HG02852 (cell line): Measurements from ENCODE around the gene TSPAN16.

ENCODE experiments used
- ATAC-seq: cut with Tn5 transposase; IDR thresholded peaks from one replicate; pipeline ENCODE4 v1.9.1; 2021; ENCODE audit warnings: mild to moderate bottlenecking, moderate library complexity; ENCODE audit not compliant: unreplicated experiment

The TSPAN16 gene, protein sequence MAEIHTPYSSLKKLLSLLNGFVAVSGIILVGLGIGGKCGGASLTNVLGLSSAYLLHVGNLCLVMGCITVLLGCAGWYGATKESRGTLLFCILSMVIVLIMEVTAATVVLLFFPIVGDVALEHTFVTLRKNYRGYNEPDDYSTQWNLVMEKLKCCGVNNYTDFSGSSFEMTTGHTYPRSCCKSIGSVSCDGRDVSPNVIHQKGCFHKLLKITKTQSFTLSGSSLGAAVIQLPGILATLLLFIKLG

DNA sequence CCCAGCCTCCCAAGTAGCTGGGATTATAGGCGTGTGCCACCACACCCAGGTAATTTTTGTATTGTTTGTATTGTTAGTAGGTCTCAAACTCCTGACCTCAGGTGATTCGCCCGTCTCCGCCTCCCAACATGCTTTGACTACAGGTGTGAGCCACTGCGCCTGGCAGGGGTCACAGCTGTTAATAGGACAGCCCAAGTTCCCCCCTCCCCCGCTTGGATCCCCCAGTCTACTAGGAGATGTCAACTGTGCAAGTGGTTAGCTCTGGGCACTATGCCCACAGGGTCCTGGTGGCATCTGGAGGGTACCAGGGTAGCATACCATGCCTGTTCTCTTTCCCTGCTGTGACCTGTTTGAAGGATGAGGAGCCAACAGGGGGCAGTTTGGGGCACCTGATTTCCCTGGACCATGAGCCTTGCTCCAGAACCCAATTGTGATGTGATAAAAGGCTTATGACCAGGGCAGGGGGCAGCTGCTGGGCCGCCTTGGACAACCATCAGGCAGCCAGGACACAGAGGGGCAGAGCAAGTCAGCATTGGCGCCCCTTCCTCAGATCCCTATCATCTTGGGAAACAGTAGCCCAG lies at the start of gene TSPAN16:
TSS of gene TSPAN16 (plus strand) at position 496 of the 581 bp plus-strand sequence. CDS start 138 bp downstream, outside the sequence.
- no peak for ATAC-seq

DNA sequence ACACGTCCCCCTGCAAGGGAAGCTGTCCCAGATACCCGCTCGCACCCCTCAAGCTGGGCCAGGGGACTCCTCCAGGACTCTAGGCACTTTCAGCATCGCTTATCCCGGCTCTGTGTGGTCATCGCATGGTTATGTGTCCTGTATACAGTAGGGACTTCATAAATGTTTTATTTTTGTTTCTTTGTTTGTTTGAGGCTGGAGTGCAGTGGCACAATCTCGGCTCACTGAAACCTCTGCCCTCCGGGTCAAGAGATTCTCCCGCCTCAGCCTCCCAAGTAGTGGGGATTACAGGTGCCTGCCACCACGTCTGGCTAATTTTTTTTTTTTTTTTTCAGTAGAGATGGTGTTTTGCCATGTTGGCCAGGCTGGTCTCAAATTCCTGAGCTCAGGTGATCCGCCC lies 49.0 kb upstream of the TSPAN16 start:
- ATAC-seq = no peak

DNA sequence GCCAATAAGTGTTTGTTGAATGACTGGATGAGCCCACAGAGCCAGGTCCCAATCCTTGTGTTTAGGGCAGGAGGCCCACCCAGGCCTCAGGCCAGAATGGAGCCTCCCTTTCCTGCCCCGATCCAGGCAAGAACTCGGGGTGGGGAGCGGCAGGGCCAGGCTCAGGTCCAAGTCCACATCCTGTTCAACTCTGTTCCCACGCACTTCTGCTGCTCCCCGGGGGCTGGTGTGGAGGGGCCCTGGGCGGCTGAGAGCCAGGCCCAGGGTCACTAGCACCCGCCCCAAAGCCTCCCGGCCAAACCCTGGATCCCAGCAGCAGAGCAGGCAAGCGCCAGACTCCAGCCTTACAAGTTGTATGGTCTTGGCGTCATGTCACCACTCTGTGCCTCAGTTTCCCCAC lies 48.6 kb upstream of the TSPAN16 start:
- ATAC-seq = no peak

DNA sequence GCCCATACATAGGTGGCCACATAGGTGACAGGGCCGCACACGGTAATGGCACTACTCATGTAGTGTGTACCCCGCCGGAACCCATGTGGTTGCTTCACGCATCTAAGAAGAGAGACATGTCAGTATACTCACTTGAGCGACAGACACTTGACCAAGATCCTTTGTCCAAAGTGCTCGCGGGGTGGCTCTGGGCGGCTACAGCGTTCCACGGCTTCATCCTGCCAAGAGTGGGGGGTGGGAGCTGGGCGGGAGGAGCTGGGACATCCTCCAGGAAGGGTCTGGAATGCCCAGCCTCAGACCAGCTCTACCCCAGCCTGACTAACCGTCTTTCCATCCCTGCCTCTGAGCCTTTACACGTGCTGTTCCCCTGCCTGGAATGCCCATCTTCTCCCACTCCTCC lies 48.0 kb upstream of the TSPAN16 start:
- ATAC-seq = no peak

DNA sequence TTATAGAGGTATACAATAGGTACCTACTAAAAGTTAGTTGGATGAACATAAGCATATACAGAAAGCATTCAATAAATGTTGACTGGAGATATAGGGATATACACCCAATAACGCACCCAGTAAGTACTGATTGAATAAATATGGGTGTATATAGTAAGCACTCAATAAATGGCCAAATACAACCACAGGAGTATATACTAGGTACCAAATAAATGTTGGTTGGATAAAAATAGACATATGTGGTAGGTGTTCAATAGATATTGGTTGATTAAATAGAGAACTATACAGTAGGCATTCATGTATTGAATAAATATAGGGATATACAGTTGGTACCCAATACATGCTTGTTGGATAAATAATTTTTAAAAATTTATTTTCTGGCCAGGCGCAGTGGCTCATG lies 47.1 kb upstream of the TSPAN16 start:
- ATAC-seq = no peak

DNA sequence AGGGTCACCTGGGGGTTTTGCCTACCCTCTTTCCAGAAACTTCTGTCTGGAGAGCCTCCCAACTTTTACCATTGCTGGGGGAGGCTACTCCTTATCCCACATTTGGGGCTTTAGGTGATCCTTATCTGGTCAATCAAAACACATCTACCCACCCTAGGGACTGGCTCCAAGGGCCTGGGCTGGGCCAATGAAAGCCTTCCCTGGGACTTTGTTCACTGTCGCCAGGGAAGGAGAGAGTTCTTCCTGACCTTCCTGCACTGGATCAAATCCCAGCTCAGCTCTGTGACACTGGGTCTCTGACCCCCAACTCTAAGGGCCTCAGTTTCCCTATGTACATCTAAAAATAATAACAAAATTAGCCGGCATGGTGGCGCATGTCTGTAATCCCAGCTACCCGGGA lies 44.7 kb upstream of the TSPAN16 start:
- ATAC-seq = no peak

DNA sequence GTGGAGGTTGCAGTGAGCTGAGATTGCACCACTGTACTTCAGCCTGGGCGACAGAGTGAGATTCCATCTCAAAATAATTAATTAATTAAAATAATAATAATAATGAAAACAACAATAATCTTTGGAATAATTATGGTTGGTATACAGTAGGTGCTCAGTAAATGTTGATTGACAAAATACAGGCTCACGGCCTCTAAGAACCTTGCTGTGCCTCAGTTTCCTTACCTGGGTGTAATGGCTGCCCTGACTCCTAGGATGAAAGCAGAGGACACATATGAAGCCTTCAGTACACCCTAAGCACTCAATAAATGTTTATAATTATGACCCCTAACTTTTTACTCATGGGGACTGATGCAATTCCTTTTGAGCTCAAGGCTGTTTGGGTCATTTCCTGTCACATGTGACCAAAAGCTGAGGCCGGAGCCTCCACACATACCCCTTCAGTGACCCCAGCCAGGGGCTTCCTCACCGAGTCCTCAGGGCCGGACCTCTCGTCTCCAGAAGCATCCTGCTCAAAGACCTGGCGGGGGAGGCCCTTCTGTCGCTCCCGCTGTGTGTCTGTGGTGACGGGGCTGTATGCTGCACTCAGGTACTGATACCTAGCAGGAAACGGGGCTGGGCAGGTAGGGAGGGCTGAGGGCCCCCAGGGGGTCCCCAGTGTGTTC lies 44.2 kb upstream of the TSPAN16 start:
- ATAC-seq = no peak

DNA sequence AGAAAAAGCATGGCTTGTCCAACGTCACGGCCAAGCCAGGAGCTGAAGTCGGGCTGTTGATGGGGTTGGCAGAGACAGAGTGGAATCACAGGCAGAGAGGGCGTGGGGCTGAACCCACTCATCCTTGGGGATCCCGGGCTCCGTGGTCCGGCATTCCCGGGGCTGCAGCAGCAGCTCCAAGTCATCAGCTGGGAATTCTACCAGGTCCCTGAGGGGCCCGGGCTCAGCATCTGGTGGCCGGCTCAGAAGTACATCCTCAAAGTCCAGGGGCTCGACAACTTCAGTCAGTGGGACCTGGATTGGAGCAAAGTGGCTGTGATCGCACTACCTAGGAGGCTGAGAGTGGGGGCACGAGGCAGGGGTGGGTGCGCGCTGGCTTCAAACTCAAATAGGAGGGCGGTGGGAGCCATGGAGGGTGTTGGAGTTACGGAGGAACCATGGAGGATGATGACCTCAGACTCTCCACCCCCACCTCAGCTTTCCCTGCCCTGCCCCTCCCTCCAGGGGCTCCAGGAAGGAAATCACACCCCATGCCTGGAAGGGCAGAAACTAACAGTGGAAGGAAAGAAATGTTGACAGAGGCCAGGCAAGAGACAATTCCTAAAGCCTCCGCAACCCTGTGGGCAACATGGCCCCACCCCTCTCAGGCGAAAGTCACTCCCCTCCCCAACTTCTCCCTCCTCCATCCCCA lies 43.1 kb upstream of the TSPAN16 start:
- ATAC-seq = no peak

DNA sequence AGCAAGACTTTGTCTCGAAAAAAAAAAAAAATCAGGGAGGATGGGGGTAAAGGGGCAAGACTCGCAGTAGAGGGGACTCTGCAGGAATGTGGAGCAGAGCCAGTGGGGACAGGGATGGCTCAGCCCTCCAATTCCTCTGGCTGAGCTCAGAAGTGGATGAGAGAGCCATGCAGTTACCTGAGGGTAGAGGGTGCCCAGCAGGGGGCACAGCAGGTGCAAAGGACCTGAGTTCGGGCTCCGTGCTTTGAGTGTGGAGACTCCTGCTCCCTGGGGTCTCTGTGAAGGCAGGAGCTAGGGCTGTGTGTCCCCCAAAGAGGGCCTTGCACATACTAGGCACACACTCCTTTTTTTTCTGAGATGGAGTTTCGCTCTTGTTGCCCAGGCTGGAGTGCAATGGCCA lies 41.3 kb upstream of the TSPAN16 start:
- no peak for ATAC-seq

DNA sequence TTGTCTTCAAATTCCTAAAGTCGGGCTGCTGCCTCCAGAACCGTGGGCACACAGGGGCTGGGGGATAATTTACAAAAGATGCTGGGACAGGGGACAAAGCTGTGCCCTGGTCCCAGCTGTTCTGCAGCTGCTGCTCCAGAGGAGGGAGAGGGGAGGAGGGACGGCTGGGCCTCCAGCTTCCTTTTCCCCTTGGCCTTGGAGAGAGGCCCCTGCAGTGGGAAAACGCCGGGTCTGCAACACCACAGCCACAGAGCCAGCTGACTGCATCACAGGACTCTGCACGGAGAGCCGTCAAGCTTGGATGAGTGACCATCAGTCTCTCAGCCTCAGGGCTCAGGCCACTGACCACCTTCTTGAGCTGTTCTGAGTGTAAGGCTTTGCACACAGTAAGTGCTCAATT lies 39.8 kb upstream of the TSPAN16 start:
- ATAC-seq = no peak

DNA sequence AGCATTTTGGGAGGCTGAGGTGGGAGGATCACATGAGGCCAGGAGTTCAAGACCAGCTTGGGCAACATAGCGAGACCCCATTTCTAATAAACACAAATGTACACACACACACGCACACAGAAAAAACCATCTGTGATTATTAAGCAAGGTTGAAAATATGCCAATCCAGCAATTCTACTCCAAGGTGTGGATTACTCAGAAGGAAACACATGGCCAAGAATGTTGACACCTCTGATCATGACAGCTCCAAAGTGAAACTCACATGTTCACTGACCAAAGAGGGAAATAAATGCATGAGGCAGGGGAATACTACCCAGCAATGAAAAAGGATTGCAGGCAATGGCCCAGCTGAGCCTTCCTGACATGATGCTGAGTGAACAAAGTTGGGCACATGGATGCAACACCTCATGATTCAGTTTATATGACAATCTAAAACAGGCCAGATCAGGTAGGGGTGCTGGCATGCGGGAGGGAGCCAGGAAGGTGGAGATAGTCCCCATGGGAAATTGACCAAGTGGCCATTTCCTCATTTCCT lies 38.0 kb upstream of the TSPAN16 start:
- ATAC-seq = no peak

DNA sequence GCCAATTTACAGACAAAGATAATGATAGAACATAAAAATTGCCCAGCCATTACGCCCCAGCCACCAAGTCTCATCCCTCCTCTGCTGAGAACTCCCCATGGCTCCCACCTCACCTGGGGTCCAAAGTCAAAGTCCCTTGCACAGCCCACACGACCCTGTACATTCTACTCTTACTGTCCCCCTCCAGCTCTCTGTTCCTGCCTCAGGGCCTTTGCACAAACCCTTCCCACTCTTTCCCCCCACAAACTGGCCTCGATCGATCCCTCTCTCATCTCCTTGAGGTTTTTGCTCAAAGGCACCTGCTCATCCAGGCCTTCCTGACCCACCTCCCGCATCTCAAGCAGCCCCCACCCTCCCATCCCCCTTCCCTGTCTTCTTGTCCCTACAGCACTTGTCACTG lies 35.0 kb upstream of the TSPAN16 start:
- no peak for ATAC-seq

DNA sequence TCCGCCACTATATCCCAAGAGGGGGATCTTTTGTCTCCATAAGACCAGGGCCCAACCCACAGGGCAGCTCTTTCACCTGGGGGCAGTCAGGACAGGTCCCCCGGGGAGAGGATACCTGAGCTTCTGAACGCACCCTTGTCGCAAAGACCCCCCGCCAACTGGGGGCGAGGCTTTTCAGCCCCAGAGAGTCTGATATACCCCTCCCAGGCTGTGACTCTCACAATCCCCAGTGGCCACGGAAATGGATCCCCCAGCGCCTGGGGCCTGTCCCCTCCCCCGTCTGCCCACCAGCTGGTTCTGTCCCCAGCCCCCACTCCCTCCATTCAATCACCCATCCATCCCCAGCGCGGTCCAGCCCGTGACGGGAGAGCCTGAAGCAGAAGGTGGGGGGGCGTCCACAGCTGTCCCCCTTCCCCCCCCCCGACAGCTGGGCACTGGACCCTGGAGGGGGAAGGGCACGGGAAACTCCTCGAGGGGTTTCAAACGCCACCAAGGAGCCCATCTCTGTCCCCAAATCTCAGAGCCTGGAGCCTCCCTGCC lies 34.5 kb upstream of the TSPAN16 start:
- no peak for ATAC-seq

DNA sequence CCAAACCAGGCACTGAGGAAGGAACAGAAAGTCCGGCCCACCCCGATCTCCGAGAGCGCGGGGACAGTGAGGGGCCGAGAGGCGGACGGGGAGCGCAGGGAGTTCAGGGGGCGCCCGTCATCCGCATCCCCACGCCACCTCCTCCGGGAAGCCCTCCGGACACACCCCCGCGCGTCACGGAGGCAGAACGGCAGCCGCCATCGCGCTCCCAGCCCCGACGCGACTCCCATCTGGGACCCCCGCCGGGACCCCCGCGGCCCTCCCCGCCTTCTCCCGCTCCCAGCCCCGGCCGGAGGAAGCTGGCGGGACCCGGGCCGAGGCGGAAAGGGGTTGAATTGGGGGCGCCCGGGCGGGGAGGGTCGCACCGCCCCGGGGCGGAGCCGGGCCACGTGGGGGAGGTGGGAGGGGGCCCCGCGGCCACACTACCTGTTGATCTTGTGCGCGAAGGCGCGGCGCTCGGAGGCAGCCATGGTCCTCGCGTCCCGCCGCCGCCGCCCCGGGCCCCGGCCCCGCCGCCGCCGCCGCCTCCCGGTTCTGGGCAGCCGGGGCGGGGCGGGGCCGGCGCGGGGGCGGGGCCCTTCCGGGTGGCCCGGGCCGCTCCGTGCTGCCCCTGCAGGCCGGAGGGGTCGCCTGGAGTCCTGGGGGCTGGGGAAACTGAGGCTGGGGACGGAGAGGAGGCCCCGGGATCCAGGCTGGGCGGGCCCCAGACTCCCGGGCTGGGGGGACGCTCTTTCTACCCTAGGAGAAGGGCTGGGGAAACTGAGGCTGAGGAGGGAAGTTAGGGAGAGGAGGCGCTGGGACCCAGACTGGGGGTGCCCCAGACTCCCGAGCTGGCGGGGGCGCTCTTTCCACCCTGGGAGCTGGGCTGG lies 33.8 kb upstream of the TSPAN16 start, which contains the start of gene DOCK6:
TSS of gene DOCK6 (minus strand) at position 554 of the 869 bp plus-strand sequence. CDS start at position 470, 84 bp downstream.
- ATAC-seq = no peak

DNA sequence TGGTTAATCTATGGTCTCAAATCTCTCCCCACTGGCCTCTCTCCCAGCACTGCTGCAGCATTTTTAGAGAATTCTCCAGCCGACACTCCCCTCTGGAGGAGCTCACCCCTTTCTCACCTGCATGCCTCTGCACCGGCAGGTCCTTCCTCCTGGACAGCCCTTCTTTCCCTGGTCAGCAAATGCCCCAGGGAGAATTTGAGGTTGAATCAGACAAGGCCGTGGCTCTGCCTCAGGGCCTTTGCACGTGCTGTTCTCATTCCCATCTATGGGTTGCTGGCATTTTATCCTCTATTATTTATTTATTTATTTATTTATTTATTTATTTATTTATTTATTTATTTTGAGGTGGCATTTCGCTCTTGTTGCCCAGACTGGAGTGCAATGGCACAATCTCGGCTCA lies 32.2 kb upstream of the TSPAN16 start:
- ATAC-seq = no peak

DNA sequence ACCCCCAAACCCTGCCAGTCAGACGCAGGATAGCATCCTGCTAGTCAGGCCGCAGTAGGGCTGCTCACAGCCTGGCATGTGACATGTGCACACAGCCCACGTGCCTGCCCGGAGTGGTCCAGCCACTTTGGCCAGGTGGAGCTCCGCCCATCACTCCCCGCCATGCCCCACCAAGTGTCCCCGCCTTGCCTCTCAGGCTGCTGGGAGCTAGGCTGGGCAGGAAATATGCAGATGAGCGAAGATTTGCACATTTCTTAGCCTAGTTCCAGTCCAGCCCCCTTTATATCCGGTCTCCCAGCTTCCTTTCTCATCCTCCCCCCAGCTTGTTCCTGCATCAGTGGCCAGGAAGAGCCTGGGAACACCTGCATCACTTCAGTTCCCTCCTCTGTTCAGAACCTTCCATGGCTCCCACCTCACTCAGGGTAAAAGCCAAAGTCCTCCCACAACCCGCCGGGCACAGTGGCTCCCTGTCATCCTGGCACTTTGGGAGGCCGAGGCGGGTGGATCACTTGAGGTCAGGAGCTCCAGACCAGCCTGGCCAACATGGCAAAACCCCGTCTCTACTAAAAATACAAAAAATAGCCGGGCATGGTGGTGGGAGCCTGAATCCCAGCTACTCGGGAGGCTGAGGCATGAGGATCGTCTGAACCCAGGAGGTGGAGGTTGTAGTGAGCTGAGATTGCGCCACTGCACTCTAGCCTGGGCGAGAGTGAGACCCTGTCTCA lies 31.3 kb upstream of the TSPAN16 start:
- ATAC-seq = no peak

DNA sequence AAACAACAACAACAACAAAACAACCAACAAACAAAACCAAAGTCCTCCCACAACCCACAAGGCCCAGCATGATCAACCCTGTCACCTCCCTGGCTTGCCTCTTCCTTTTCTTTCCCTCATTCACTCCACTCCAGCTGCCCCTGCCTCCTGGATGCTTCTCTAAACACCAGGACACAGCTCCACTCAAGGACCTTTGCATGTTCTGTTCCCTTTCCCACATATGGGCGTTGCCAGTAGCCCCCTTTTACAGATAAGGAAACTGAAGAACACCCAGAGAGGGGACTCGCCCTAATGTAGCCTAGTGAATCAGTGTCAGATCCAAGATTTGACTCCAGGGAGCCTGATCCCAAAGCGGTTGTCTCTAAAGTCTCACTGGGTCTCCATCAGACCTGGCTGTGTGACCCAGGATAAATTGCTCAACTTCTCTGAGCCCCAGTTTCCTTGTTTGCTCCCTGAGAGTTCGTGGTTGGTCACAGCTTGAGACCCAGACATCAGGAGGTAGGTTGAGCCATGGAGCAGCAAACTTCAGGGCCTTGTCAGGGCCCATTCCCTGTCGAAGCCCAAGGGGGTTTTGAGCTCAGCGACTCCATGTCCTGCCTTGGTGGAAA lies 30.7 kb upstream of the TSPAN16 start:
- no peak for ATAC-seq

DNA sequence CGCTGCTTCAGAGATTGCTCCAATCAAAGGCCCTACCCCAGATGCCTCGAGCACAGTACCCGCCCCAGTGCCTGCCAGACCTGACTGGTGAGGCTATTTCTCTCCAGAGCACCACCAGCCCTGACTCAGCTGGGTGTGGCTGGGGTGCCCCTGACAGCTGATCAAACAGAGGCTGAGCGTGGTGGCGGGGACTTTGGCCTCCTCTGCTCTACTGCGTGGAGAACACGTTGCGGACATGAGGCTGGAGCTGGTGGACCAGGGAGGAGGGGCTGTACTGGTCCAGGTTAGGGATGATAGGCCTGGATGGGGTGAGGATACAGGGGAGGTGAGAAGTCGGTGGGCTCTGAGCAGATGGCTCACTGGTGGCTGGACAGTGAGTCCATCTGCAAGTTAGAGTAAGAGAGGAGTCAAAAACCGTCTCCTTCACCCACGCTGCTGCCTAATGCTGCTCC lies 30.1 kb upstream of the TSPAN16 start:
- no peak for ATAC-seq
